WTC11 (cell line): ENCODE results near the gene ST6GALNAC1. TPM values are rescaled to one million over a fixed set of nuclear protein-coding genes. Genes with fewer than 3 reads are reported as not detected.

Source experiments
- ATAC-seq: fragments of 200-7000 bp; cut with Tn5 transposase; 2 replicates; pipeline ENCODE4 v1.10.0; 2021; ENCODE audit warnings: mild to moderate bottlenecking, moderate library complexity
- CTCF ChIA-PET: fragments of 300-600 bp; sonication (Branson Sonifier 250); formaldehyde crosslinking; loops from one replicate; lab custom pipeline; 2021; ENCODE audit warnings: antibody characterized with exemption; lab: Charles Lee
- POLR2A ChIA-PET: fragments of 350-600 bp; sonication (Branson Sonifier 250); formaldehyde crosslinking; loops from one replicate; lab custom pipeline; 2021; ENCODE audit warnings: antibody characterized with exemption; lab: Charles Lee
- DNase-seq: peaks from one replicate; pipeline ENCODE4 v3.0.0; 2021; ENCODE audit warnings: low spot score
- H3K27ac Mint-ChIP-seq: 2 replicates; pipeline ENCODE4 v1.8.0; 2021; ENCODE audit warnings: mixed read lengths
- H3K27me3 Mint-ChIP-seq: 2 replicates; pipeline ENCODE4 v1.8.0; 2021; ENCODE audit warnings: low read depth, mild to moderate bottlenecking, moderate library complexity, mixed read lengths
- H3K36me3 Mint-ChIP-seq: 2 replicates; pipeline ENCODE4 v1.8.0; 2021; ENCODE audit warnings: mixed read lengths
- H3K4me1 Mint-ChIP-seq: 2 replicates; pipeline ENCODE4 v1.8.0; 2022; ENCODE audit warnings: mixed read lengths
- H3K4me3 Mint-ChIP-seq: 2 replicates; pipeline ENCODE4 v1.8.0; 2021; ENCODE audit warnings: mild to moderate bottlenecking, moderate library complexity, mixed read lengths
- H3K9me3 Mint-ChIP-seq: 2 replicates; pipeline ENCODE4 v1.8.0; 2021; ENCODE audit warnings: mixed read lengths
- CREM ChIP-seq: sonication (generic); formaldehyde crosslinking; IDR thresholded peaks from 2 replicates; pipeline ENCODE4 v1.8.1; 2022; ENCODE audit warnings: mild to moderate bottlenecking, missing genetic modification reagents, moderate library complexity
- ESRRA ChIP-seq: sonication (generic); formaldehyde crosslinking; IDR thresholded peaks from 2 replicates; pipeline ENCODE4 v1.8.1; 2022; ENCODE audit warnings: mild to moderate bottlenecking, missing genetic modification reagents, borderline replicate concordance
- ETV6 ChIP-seq: sonication (generic); formaldehyde crosslinking; IDR thresholded peaks from 2 replicates; pipeline ENCODE4 v1.8.1; 2022; ENCODE audit warnings: mild to moderate bottlenecking, missing genetic modification reagents
- JUN ChIP-seq: sonication (generic); formaldehyde crosslinking; IDR thresholded peaks from 2 replicates; pipeline ENCODE4 v1.8.0; 2023; ENCODE audit warnings: mild to moderate bottlenecking, missing genetic modification reagents
- NR1H2 ChIP-seq: sonication (generic); formaldehyde crosslinking; IDR thresholded peaks from 2 replicates; pipeline ENCODE4 v1.9.0; 2021; ENCODE audit warnings: mild to moderate bottlenecking, moderate library complexity, missing genetic modification reagents
- NR2C2 ChIP-seq: sonication (generic); formaldehyde crosslinking; IDR thresholded peaks from 2 replicates; pipeline ENCODE4 v1.8.0; 2022; ENCODE audit warnings: mild to moderate bottlenecking, missing genetic modification reagents
- NR3C1 ChIP-seq: sonication (generic); formaldehyde crosslinking; conservative IDR thresholded peaks from 2 replicates; pipeline ENCODE4 v1.8.1; 2023; ENCODE audit warnings: low read depth, mild to moderate bottlenecking, missing genetic modification reagents
- PRRX2 ChIP-seq: fragments of 250-450 bp; sonication (Bioruptor Pico); IDR thresholded peaks from 2 replicates; pipeline ENCODE4 v1.8.0; 2021; ENCODE audit warnings: mild to moderate bottlenecking
- SMAD3 ChIP-seq: sonication (generic); formaldehyde crosslinking; IDR thresholded peaks from 2 replicates; pipeline ENCODE4 v1.8.0; 2022; ENCODE audit warnings: missing genetic modification reagents, mild to moderate bottlenecking, borderline replicate concordance
- SP1 ChIP-seq: sonication (generic); formaldehyde crosslinking; conservative IDR thresholded peaks from 2 replicates; pipeline ENCODE4 v1.8.1; 2022; ENCODE audit warnings: missing genetic modification reagents
- total RNA-seq: library from RNA; stranded (reverse); gene quantifications from 3 replicates; pipeline ENCODE4 v1.2.3, GENCODE V29; 2021
- TF ChIP-seq, protein P1 (sequence below): sonication (generic); formaldehyde crosslinking; IDR thresholded peaks from 2 replicates; pipeline ENCODE4 v1.8.0; 2023; ENCODE audit warnings: missing genetic modification reagents, mild to moderate bottlenecking, borderline replicate concordance
- TF ChIP-seq, protein P2 (sequence below): sonication (generic); formaldehyde crosslinking; conservative IDR thresholded peaks from 2 replicates; pipeline ENCODE4 v1.8.1; 2023; ENCODE audit warnings: mild to moderate bottlenecking, low read depth, missing genetic modification reagents, moderate library complexity
- TF ChIP-seq, protein P3 (sequence below): fragments of 250-450 bp; sonication (Bioruptor Pico); IDR thresholded peaks from 2 replicates; pipeline ENCODE4 v1.9.0; 2021; ENCODE audit warnings: moderate library complexity, mild to moderate bottlenecking, inconsistent platforms, borderline replicate concordance
- TF ChIP-seq, protein P4 (sequence below): fragments of 250-450 bp; sonication (Bioruptor Pico); IDR thresholded peaks from 2 replicates; pipeline ENCODE4 v1.9.0; 2021; ENCODE audit warnings: mild to moderate bottlenecking
- TF ChIP-seq, protein P5 (sequence below): fragments of 250-450 bp; sonication (Bioruptor Pico); conservative IDR thresholded peaks from 2 replicates; pipeline ENCODE4 v1.9.0; 2021; ENCODE audit warnings: mild to moderate bottlenecking
- TF ChIP-seq, protein P6 (sequence below): fragments of 250-450 bp; sonication (Bioruptor Pico); IDR thresholded peaks from 2 replicates; pipeline ENCODE4 v1.9.0; 2021; ENCODE audit warnings: mild to moderate bottlenecking
- TF ChIP-seq, protein P7 (sequence below): fragments of 250-450 bp; sonication (Bioruptor Pico); IDR thresholded peaks from 2 replicates; pipeline ENCODE4 v2.1.2; 2022; ENCODE audit warnings: mild to moderate bottlenecking, moderate library complexity
- TF ChIP-seq, protein P8 (sequence below): sonication (generic); formaldehyde crosslinking; IDR thresholded peaks from 2 replicates; pipeline ENCODE4 v1.8.1; 2023; ENCODE audit warnings: mild to moderate bottlenecking, missing genetic modification reagents
- TF ChIP-seq, protein P9 (sequence below): fragments of 200-600 bp; IDR thresholded peaks from 2 replicates; pipeline ENCODE4 v1.8.0; 2022; ENCODE audit warnings: antibody characterized with exemption

ST6GALNAC1 gene
- total RNA-seq, 1 experiment from 2014 or later: 0.13 TPM

DNA sequence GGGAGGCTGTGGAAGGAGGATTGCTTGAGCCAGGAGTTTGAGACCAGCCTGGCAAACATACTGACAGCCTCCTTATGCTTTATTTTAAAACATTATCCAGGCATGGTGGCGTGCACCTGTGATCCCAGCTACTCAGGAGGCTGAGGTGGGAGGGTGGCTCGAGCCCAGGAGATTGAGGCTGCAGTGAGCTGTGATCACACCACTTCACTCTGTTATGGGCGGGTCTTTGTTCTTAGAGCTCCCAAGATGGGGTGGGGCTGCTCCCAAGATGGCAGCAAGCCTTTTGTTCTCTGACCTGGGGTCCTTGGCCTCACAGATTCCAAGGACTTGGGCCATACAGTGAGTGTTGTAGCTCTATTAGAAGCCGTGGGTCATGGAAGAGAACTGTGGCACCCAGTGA, 31.8 kb downstream of the ST6GALNAC1 start:
- Mint-ChIP-seq H3K4me1 (0 out of 2 replicates have a peak, but pooled peaks cover 4% of the 10 kb centered on the region), H3K27me3 (peaks cover 21% of the 10 kb centered on the region), H3K9me3 (peaks cover 57% of the 10 kb centered on the region), H3K27ac (no peak overlapping the region), H3K4me3 (no peak overlapping the region), H3K36me3 (peaks cover 39% of the 10 kb centered on the region)
- ATAC-seq: no peak
- DNase-seq: no peak
- POLR2A ChIA-PET: no interaction called here
- CTCF ChIA-PET: interaction anchor here (0.5 to 4.2 kb wide), 9 partner anchors 12 to 217 kb away, joined by 3 to 29 read pairs (median 6); partner anchors contain the start of gene AANAT
- TF ChIP-seq NR2C2 (CRISPR knock-in tag): no peak
- TF ChIP-seq, protein P1, sequence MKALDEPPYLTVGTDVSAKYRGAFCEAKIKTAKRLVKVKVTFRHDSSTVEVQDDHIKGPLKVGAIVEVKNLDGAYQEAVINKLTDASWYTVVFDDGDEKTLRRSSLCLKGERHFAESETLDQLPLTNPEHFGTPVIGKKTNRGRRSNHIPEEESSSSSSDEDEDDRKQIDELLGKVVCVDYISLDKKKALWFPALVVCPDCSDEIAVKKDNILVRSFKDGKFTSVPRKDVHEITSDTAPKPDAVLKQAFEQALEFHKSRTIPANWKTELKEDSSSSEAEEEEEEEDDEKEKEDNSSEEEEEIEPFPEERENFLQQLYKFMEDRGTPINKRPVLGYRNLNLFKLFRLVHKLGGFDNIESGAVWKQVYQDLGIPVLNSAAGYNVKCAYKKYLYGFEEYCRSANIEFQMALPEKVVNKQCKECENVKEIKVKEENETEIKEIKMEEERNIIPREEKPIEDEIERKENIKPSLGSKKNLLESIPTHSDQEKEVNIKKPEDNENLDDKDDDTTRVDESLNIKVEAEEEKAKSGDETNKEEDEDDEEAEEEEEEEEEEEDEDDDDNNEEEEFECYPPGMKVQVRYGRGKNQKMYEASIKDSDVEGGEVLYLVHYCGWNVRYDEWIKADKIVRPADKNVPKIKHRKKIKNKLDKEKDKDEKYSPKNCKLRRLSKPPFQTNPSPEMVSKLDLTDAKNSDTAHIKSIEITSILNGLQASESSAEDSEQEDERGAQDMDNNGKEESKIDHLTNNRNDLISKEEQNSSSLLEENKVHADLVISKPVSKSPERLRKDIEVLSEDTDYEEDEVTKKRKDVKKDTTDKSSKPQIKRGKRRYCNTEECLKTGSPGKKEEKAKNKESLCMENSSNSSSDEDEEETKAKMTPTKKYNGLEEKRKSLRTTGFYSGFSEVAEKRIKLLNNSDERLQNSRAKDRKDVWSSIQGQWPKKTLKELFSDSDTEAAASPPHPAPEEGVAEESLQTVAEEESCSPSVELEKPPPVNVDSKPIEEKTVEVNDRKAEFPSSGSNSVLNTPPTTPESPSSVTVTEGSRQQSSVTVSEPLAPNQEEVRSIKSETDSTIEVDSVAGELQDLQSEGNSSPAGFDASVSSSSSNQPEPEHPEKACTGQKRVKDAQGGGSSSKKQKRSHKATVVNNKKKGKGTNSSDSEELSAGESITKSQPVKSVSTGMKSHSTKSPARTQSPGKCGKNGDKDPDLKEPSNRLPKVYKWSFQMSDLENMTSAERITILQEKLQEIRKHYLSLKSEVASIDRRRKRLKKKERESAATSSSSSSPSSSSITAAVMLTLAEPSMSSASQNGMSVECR (CRISPR knock-in tag): no peak
- TF ChIP-seq, protein P2, sequence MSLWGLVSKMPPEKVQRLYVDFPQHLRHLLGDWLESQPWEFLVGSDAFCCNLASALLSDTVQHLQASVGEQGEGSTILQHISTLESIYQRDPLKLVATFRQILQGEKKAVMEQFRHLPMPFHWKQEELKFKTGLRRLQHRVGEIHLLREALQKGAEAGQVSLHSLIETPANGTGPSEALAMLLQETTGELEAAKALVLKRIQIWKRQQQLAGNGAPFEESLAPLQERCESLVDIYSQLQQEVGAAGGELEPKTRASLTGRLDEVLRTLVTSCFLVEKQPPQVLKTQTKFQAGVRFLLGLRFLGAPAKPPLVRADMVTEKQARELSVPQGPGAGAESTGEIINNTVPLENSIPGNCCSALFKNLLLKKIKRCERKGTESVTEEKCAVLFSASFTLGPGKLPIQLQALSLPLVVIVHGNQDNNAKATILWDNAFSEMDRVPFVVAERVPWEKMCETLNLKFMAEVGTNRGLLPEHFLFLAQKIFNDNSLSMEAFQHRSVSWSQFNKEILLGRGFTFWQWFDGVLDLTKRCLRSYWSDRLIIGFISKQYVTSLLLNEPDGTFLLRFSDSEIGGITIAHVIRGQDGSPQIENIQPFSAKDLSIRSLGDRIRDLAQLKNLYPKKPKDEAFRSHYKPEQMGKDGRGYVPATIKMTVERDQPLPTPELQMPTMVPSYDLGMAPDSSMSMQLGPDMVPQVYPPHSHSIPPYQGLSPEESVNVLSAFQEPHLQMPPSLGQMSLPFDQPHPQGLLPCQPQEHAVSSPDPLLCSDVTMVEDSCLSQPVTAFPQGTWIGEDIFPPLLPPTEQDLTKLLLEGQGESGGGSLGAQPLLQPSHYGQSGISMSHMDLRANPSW (CRISPR knock-in tag): no peak
- TF ChIP-seq, protein P3, sequence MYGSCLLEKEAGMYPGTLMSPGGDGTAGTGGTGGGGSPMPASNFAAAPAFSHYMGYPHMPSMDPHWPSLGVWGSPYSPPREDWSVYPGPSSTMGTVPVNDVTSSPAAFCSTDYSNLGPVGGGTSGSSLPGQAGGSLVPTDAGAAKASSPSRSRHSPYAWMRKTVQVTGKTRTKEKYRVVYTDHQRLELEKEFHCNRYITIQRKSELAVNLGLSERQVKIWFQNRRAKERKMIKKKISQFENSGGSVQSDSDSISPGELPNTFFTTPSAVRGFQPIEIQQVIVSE: no peak
- no peak for TF ChIP-seq ETV6
- TF ChIP-seq SP1 (CRISPR knock-in tag): no peak
- no peak for TF ChIP-seq ESRRA
- TF ChIP-seq, protein P4, sequence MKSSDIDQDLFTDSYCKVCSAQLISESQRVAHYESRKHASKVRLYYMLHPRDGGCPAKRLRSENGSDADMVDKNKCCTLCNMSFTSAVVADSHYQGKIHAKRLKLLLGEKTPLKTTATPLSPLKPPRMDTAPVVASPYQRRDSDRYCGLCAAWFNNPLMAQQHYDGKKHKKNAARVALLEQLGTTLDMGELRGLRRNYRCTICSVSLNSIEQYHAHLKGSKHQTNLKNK (CRISPR knock-in tag): no peak
- TF ChIP-seq, protein P5, sequence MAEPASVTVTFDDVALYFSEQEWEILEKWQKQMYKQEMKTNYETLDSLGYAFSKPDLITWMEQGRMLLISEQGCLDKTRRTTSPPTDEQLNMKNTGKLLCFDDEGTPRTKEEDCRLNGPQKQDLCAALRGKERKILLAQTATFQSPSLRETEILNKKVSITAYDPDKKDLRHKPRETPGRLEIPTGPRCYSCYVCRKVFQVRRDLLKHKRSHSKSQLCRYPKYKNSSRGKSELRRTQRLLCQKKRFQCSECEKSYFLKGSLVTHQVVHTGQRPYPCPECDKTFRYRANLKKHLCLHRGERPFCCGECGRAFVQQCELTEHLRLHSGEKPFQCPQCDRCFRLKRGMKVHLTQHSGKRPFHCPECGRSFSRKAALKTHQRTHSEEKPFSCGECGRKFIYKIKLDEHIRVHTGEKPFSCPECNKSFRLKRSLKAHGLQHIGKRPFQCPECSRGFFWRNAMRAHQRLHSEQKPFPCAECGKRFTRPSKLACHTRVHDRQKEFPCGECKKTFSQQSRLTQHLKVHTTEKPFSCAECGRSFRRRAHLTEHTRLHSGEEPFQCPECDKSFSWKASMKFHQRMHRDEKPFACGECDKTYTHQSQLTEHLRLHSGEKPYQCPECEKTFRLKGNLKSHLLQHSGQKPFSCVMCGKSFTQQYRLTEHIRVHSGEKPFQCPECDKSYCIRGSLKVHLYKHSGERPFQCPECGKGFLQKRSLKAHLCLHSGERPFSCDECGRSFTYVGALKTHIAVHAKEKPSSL (CRISPR knock-in tag): no peak
- TF ChIP-seq, protein P6, sequence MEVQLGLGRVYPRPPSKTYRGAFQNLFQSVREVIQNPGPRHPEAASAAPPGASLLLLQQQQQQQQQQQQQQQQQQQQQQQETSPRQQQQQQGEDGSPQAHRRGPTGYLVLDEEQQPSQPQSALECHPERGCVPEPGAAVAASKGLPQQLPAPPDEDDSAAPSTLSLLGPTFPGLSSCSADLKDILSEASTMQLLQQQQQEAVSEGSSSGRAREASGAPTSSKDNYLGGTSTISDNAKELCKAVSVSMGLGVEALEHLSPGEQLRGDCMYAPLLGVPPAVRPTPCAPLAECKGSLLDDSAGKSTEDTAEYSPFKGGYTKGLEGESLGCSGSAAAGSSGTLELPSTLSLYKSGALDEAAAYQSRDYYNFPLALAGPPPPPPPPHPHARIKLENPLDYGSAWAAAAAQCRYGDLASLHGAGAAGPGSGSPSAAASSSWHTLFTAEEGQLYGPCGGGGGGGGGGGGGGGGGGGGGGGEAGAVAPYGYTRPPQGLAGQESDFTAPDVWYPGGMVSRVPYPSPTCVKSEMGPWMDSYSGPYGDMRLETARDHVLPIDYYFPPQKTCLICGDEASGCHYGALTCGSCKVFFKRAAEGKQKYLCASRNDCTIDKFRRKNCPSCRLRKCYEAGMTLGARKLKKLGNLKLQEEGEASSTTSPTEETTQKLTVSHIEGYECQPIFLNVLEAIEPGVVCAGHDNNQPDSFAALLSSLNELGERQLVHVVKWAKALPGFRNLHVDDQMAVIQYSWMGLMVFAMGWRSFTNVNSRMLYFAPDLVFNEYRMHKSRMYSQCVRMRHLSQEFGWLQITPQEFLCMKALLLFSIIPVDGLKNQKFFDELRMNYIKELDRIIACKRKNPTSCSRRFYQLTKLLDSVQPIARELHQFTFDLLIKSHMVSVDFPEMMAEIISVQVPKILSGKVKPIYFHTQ: no peak
- TF ChIP-seq CREM (CRISPR knock-in tag): no peak
- TF ChIP-seq, protein P7, sequence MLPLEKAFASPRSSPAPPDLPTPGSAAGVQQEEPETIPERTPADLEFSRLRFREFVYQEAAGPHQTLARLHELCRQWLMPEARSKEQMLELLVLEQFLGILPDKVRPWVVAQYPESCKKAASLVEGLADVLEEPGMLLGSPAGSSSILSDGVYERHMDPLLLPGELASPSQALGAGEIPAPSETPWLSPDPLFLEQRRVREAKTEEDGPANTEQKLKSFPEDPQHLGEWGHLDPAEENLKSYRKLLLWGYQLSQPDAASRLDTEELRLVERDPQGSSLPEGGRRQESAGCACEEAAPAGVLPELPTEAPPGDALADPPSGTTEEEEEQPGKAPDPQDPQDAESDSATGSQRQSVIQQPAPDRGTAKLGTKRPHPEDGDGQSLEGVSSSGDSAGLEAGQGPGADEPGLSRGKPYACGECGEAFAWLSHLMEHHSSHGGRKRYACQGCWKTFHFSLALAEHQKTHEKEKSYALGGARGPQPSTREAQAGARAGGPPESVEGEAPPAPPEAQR (CRISPR knock-in tag): no peak
- TF ChIP-seq, protein P8, sequence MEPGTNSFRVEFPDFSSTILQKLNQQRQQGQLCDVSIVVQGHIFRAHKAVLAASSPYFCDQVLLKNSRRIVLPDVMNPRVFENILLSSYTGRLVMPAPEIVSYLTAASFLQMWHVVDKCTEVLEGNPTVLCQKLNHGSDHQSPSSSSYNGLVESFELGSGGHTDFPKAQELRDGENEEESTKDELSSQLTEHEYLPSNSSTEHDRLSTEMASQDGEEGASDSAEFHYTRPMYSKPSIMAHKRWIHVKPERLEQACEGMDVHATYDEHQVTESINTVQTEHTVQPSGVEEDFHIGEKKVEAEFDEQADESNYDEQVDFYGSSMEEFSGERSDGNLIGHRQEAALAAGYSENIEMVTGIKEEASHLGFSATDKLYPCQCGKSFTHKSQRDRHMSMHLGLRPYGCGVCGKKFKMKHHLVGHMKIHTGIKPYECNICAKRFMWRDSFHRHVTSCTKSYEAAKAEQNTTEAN: no peak
- TF ChIP-seq JUN (CRISPR knock-in tag): no peak
- TF ChIP-seq PRRX2 (CRISPR knock-in tag): no peak
- TF ChIP-seq NR1H2: no peak
- no peak for TF ChIP-seq SMAD3 (CRISPR knock-in tag)
- TF ChIP-seq, protein P9, sequence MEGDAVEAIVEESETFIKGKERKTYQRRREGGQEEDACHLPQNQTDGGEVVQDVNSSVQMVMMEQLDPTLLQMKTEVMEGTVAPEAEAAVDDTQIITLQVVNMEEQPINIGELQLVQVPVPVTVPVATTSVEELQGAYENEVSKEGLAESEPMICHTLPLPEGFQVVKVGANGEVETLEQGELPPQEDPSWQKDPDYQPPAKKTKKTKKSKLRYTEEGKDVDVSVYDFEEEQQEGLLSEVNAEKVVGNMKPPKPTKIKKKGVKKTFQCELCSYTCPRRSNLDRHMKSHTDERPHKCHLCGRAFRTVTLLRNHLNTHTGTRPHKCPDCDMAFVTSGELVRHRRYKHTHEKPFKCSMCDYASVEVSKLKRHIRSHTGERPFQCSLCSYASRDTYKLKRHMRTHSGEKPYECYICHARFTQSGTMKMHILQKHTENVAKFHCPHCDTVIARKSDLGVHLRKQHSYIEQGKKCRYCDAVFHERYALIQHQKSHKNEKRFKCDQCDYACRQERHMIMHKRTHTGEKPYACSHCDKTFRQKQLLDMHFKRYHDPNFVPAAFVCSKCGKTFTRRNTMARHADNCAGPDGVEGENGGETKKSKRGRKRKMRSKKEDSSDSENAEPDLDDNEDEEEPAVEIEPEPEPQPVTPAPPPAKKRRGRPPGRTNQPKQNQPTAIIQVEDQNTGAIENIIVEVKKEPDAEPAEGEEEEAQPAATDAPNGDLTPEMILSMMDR: no peak
- TF ChIP-seq NR3C1 (CRISPR knock-in tag): no peak
